GM19455 (cell line): Measurements from ENCODE around the gene OSBPL10.
"Not testable (repeated sequence)": the region's sequence is repeated elsewhere in the genome, so short reads cannot be mapped to it uniquely, and the experiment has no call there.

Experiments
- ATAC-seq: cut with Tn5 transposase; IDR thresholded peaks from one replicate; pipeline ENCODE4 v1.9.1; 2021; ENCODE audit not compliant: unreplicated experiment

The OSBPL10 gene

DNA sequence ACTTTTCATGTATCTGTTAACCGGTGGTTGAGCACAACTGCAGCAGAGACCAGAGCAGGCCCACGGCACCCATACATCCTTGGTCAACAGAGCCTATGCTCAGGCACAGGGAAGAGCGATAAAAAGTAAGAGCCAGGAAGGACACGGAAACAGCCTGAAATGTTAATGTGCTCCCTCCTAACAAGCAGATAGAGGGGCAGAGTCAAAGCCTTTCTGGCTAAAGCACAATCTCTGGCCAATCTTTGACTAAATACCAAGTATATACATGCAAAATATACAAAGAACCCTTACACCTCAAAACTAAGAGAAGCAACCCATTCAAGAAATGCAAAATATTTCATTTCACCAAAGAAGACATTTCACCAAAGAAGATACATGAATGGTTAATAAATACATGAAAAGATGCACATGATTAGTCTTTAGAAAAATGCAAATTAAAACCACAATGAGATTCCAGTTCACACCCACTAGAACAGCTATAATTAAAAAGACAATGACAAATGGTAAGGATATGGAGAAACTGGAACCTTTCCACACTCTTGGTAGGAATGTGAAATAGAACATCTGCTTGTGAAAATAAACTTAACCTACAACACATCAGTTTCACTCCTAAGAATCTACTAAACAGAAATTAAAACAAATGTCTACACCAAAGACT is 88.0 kb downstream of the OSBPL10 start:
- ATAC-seq = no peak

DNA sequence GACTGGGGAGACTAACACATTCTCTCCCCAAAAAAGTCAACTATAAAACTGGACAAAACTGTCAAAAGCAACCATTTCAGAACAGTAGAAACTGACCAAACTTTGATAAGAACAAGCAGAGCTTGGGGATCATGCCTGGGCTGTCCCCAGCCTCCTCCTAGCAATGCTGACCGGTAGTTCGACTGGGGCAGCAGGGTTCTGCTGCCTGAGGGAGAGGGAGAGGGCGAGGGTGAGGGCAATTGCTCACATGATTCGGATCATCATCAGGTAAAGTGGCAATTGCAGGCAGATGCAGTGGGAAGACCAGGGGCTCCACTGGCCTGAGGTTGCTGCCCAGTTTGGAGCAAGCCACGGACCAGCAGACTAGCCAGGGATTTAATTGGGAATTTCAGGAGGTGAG is 88.6 kb downstream of the OSBPL10 start:
- no peak for ATAC-seq

- no peak for ATAC-seq
Measured at GRCh38 chr3:31891876-31892455, 89.1 kb downstream of the OSBPL10 start.

GRCh38 chr3:31890742-31891469 is 90.2 kb downstream of the OSBPL10 start:
- ATAC-seq = no peak

DNA sequence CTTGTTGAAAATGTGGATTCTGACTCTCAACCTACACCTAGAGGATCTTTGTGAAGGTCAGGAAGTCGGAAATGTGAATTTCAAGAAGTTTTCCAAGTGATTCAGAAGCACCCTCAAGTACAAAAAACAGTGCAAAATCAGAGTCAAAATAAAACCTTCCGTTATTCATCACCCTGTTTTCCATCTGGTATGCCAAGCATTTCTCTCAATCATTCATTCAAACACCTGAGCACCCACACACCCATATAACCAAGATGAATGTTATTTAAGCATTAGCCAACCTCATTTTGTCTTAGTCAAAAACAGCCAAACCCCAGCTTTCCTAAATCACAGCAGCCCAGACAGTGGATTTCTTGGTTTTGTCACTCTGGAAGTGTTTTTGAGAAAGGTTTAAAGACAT is 91.1 kb downstream of the OSBPL10 start:
- ATAC-seq = no peak

- ATAC-seq = no peak
Measured at GRCh38 chr3:31885235-31885634, 95.8 kb downstream of the OSBPL10 start.

DNA sequence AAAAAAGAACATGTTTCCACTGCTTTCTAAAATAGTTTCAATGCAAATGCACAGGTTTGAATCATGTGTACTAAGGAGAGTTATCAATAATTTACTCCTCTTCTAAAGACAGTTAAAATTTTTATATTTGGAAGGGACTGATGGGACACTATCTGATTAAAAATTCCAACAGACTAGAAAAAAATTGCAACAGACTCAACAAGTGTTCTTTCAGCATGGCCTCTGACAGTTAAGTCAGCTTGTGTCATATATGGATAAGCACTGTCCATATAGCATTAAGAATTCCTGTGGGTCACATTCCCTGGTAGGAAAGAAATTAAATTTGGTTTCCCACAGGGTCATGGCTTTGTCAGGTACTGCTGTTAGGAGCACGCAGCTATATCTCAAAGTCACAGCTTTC is 96.8 kb downstream of the OSBPL10 start:
- no peak for ATAC-seq

GRCh38 chr3:31882895-31883294 is 98.2 kb downstream of the OSBPL10 start:
- no peak for ATAC-seq

DNA sequence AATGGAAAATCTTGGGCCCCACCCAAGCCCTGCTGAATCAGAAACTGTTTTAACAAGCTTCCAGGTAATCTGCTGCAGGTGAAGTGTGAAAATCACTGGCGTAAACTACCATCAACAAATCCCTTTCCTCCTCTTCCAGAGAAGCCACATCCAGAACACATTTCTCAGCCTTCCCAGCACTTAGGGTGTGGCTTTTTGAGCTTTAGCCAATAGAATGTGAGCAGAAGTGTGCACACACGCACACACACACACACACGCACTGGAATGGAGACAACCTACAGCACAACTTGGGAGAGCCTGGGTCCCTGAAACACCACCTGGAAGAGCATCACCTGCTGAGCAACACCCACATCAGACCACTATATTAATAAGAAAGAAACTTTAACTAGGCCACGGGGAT is 98.6 kb downstream of the OSBPL10 start:
- no peak for ATAC-seq

DNA sequence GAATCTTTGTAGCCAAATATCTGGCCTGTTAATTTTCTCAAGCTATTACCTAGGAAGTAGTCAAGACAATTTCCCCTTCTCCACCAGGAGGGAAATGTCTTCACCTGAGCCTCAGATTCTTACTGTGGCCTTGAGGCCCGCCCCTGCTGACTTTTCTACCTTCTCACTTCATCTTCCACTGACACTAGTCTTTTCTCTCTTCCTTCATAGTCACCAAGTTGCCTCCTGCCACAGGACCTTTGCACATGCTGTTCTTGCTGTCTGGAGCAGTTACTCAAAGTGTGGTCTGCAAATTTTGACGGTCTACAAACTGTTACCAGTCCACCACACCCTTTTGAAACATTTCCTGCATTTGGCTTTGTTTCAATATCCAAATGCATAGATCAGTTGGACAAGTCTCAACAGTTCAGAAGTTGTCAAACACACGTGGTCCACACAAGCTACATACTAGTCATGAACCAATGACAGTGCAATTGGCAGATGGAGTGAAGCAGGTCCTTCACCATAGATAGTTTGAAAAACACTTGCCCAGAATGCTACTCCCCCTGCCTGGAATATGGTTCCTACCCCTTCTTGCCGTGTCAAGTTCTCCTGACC is 100.5 kb downstream of the OSBPL10 start:
- ATAC-seq = no peak

DNA sequence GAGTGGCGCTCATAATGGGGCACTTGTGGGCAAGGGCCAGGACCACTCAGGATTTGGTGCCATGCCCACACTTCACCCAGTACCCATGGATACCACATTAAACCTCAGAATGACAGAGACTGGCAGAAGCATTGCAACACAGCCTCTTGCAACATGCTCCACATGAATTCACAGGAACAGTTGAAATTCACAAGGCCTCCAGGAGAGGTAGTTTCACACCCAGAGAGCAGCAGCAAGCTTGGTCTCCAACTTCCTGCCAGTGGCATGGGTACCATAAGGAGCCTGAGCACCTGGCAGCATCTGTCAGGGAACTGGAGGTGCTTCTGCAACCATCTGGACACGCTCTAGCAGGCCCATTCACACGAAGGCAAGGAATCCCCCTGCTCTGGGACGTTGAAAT is 101.0 kb downstream of the OSBPL10 start:
- no peak for ATAC-seq

DNA sequence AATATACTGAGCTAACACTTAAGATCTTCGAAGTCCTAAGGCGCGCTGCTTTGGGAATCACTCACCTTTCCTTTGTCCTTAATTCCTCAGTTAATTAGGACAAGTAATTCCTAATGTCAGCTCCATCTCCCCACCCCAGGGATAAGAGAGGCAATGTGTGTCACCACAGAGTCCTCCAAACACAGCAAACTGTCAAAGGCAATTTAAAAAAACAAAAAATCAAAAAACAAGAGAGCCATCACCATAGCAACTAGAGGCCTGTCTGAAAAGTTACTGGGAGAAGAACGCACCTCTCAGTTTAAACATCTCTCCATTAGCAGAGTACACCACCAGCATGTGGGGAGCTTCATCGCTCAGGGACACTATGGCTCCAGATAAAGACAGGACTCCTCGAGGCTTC is 101.7 kb downstream of the OSBPL10 start:
- ATAC-seq = no peak

DNA sequence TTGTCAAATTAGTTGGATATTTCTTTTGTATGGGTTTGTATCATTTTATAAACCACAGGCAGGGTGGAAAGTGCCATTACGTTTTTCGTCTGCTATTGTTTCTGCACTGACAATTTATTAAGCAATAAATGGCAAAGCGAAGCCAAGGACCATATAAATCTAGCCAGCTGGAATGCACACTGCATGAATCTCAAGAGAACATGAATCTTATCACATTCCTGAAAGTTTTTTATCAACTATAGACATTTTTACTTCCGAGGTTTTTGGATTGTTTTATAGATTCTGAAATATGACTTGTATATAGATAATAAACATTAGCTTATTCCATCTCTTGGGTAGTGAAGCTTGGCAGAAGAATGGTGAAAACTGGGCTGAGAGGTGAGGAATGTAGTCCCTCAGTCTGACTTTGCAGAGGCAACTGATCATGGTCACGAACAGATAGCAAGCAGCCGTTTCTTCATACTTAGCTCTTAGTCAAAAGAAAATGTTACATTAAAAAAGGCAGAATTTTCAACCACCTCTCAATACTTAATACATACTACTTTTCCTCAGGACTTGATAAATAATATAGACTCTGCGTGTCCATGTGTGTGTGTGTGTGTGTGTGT is 102.7 kb downstream of the OSBPL10 start:
- no peak for ATAC-seq

DNA sequence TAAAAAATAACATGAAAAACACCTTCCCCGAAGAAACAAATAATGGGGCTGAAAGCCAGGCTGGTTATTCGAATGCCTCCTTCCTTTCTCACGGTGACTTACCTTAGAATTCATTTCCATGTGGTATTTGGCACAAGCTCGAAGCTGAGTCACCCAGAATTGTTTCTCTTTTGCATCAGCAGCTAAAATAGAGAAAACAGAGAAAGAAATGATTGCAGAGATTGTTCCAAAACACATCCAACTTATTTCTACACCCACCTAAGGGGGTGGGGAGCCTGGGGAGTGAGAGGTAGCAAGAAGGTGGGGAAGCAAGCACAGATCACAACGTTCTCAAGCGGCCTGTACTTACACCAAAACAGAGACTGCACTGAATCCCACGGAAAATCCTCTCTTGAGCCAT is 104.7 kb downstream of the OSBPL10 start:
- no peak for ATAC-seq

DNA sequence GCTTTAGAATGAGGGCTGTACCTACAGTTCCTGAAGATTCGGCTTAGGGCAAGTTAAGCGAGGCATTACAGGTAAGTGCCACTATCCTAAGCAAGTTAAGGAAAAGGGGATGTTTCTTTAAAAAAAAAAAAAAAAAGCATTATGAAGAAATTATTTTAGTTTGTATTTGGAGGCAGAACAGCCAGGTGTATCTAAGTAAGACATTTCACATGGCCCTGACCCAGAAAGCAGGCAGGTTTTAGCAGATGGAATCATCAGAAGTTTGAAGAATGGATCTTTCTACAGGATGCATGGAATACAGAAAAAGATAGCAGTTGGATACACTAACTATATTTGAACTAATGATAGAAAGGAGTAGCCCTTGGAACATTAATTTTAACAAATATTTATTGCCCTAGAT is 105.6 kb downstream of the OSBPL10 start:
- no peak for ATAC-seq

DNA sequence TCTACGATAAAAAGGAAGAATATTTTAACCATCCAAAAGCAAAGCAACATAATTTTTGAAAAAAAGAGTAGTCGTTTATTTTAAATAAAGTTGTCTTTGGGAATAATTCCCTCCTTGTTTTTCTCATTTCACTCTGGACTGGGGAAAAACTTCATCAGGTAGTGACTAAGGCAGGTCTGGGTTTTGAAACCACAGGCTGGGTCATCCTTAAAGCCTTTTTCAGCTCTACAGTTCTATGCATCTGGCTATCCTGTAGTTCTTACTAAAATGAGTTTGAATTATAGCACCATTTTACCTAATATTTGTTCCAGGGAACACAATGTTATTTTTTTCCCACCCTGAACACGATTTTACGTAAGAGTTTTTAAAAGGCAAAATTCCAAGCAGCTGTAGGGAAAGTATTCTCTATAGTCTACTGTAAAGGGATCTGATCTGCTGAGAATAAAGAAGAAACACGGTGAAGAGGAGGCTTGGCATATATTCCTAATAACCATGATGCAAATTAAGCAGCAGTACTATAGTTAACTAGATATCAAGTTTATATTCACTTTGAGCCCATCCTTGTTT is 107.7 kb downstream of the OSBPL10 start:
- no peak for ATAC-seq

DNA sequence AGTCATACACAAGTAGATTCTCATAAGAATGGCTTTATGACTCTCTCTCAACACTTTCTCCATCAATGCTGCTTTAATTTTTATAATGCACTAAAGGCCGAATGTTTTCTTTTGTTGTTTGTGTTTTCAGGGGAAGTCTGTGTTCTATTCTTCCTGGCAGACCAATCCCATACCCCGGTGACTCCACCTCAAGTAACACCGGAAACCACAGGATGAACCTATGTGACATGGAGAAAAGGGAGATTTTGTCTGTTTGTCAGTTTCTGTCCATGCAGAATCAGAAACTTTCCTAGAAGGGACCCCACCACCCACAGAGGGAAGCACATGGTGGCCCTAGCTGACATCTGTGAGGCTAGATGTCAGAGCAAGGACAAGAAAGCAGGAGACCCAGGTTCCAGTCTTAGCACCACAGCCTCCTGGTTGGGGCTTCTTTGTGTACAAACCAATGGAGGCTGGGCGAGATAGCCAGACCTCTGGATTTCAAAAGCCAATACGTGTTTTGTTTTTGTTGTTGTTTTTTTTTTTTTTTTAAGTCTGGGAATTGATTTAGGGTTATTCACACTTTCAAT is 109.0 kb downstream of the OSBPL10 start:
- ATAC-seq = no peak

- not testable (repeated sequence) for ATAC-seq
Measured at GRCh38 chr3:31870111-31870510, 111.0 kb downstream of the OSBPL10 start.

GRCh38 chr3:31868236-31868635 is 112.8 kb downstream of the OSBPL10 start:
- no peak for ATAC-seq

- no peak for ATAC-seq
Measured at GRCh38 chr3:31862666-31863279, 118.3 kb downstream of the OSBPL10 start.

DNA sequence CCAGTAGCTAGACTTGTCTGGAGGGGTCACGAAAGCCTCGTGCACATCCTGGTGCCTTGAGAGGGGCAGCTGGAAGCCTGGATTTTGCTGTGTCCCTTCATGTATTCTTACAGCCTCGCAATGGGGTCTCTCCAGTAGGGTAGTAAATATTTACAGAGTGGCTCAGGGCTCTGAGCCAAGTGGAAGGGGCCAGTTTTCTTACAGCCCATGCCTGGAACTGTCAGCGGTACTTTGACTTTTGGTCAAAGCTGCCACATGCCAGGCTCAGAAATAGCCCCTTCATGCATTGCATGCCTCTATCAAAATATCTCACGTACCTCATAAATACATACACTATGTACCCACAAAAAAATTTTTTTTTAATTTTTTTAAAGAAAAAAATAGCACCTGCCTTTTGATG is 119.2 kb downstream of the OSBPL10 start:
- no peak for ATAC-seq
